Small intestine (tissue), 7 donors: ENCODE measurements around the gene NRM. TPM values are rescaled to one million over a fixed set of nuclear protein-coding genes. Genes with fewer than 3 reads are reported as not detected.

Source experiments
- DNase-seq, 2 donors: peaks; one replicate each; pipeline versions ENCODE4 v3.0.0 to v3.0.0-alpha.2; 2013
- FAIRE-seq: peaks from 2 replicates; lab custom pipeline; 2012; peaks lifted over from hg19 to GRCh38; lab: Jason Lieb, UNC
- H3K27ac ChIP-seq, 3 donors: one replicate each; pipeline ENCODE4 v1.5.1; 2013; ENCODE audit warnings: low read length in 2 of 3, mild to moderate bottlenecking in 2 of 3, control low read depth in 1 of 3, inconsistent platforms in 1 of 3, low read depth in 1 of 3, moderate library complexity in 1 of 3
- H3K27me3 ChIP-seq, 3 donors: one replicate each; pipeline ENCODE4 v1.6.1; 2013; ENCODE audit warnings: low read length in 3 of 3, inconsistent platforms in 1 of 3; ENCODE audit not compliant: control insufficient read depth in 3 of 3, insufficient read depth in 3 of 3
- H3K36me3 ChIP-seq, 3 donors: one replicate each; pipeline ENCODE4 v1.6.1; 2013; ENCODE audit warnings: low read length in 3 of 3, inconsistent platforms in 1 of 3, low read depth in 1 of 3, mild to moderate bottlenecking in 1 of 3, moderate library complexity in 1 of 3; ENCODE audit not compliant: control insufficient read depth in 3 of 3, insufficient read depth in 2 of 3
- H3K4me1 ChIP-seq, 3 donors: one replicate each; pipeline ENCODE4 v1.6.1; 2013; ENCODE audit warnings: low read length in 2 of 3, inconsistent platforms in 1 of 3, low read depth in 1 of 3, mild to moderate bottlenecking in 1 of 3, moderate library complexity in 1 of 3; ENCODE audit not compliant: control insufficient read depth in 3 of 3, insufficient read depth in 2 of 3
- H3K4me3 ChIP-seq, 3 donors: one replicate each; pipeline ENCODE4 v1.5.1; 2013; ENCODE audit warnings: low read length in 3 of 3, control low read depth in 1 of 3, inconsistent platforms in 1 of 3, low read depth in 1 of 3, mild to moderate bottlenecking in 1 of 3, moderate library complexity in 1 of 3
- H3K9me3 ChIP-seq, 2 donors: one replicate each; pipeline ENCODE4 v1.6.1; 2013; ENCODE audit warnings: low read depth in 1 of 2, low read length in 1 of 2; ENCODE audit not compliant: control insufficient read depth in 2 of 2, insufficient read depth in 1 of 2
- WGBS, 3 donors: extraction: QIAGEN DNeasy Blood & Tissue Kit; methylation state at CpG; one replicate each; pipeline ENCODE4 v1.1.7; 2013; 5-methylcytosine and 5-hydroxymethylcytosine counted together
- polyA plus RNA-seq, 4 donors: library from polyadenylated mRNA; stranded (reverse) in 3 of 4; unstranded in 1 of 4; fragments of 200-250 nt in 3 of 4; fragments of 120-200 nt in 1 of 4; gene quantifications; one replicate each; pipeline versions ENCODE4 v1.2.1 to v1.2.3, GENCODE V29; 2013
- donor health status: healthy with polysubstance abuse.
- donor health status: control.
- donor health status: control.
- donor health status: Bipolar disorder and iron deficiency.
- donor health status: healthy.

NRM gene
- polyA plus RNA-seq, 4 donors: 1.1 to 14.2 (median 8.0) TPM

GRCh38 chr6:30717129-30717844, 26.5 kb upstream of the NRM start, which contains the start of gene MDC1:
Gene MDC1, minus strand, starts transcription at chr6:30717281. Its CDS starts 2,106 bp downstream, at chr6:30715175.
- Histone ChIP-seq H3K9me3 (no peaks in the 10 kb centered on the region), H3K27ac (peak within 1 kb of the TSS; percentile 90 to 93 (median 91)), H3K36me3 (peaks cover 2 to 21% (median 5%) of the 10 kb centered on the region in 3 donors), H3K4me3 (peak within 1 kb of the TSS; percentile 39 to 71 (median 67)), H3K27me3 (no peaks in the 10 kb centered on the region), H3K4me1 (peaks cover 0 to 8% (median 0%) of the 10 kb centered on the region in 3 donors)
- FAIRE-seq: peak; percentile 15
- peak; percentile 99 to 100 for DNase-seq
- WGBS, 3 donors: 0 to 1% (median 0%) methylated on average over 44 to 48 of the region's 48 CpGs

GRCh38 chr6:30716879-30717128, 26.0 kb upstream of the NRM start:
- no peak for FAIRE-seq
- peaks cover 0 to 8% (median 0%) of the 10 kb centered on the region in 3 donors for H3K4me1 ChIP-seq

GRCh38 chr6:30714263-30714662, 23.5 kb upstream of the NRM start:
- 93 to 100% (median 100%) methylated on average over 1 of the region's 1 CpG for WGBS, 3 donors
- H3K4me1 ChIP-seq: peaks cover 0 to 4% (median 0%) of the 10 kb centered on the region in 3 donors
- peaks cover 2 to 34% (median 7%) of the 10 kb centered on the region in 3 donors for H3K36me3 ChIP-seq
- no peak overlapping the region for H3K4me3 ChIP-seq
- no peaks in the 10 kb centered on the region for H3K27me3 ChIP-seq
- FAIRE-seq (no peak), DNase-seq (no peak)
- no peak overlapping the region for H3K27ac ChIP-seq
- no peaks in the 10 kb centered on the region for H3K9me3 ChIP-seq

More at GRCh38 chr6:30716879-30717128, 26.0 kb upstream of the NRM start:
- peaks cover 2 to 23% (median 5%) of the 10 kb centered on the region in 3 donors for H3K36me3 ChIP-seq
- 0 to 5% (median 2%) methylated on average over 8 of the region's 8 CpGs for WGBS, 3 donors
- no peaks in the 10 kb centered on the region for H3K27me3 ChIP-seq
- no peak for DNase-seq
- peak overlapping the region; percentile 74 to 93 (median 91) for H3K27ac ChIP-seq
- H3K4me3 ChIP-seq: peak overlapping the region; percentile 39 to 71 (median 67)
- no peaks in the 10 kb centered on the region for H3K9me3 ChIP-seq

- H3K27ac ChIP-seq: no peak overlapping the region
- H3K36me3 ChIP-seq: peaks cover 2 to 39% (median 7%) of the 10 kb centered on the region in 3 donors
- DNase-seq (no peak), FAIRE-seq (no peak)
- peaks cover 0 to 2% (median 0%) of the 10 kb centered on the region in 3 donors for H3K4me1 ChIP-seq
- no peak overlapping the region for H3K4me3 ChIP-seq
- H3K9me3 ChIP-seq: no peaks in the 10 kb centered on the region
- H3K27me3 ChIP-seq: no peaks in the 10 kb centered on the region
- 84 to 87% (median 86%) methylated on average over 7 of the region's 7 CpGs for WGBS, 3 donors
Measured at GRCh38 chr6:30712441-30712945, 21.7 kb upstream of the NRM start.

- FAIRE-seq (no peak), DNase-seq (no peak)
- Histone ChIP-seq H3K36me3 (peaks cover 2 to 42% (median 7%) of the 10 kb centered on the region in 3 donors), H3K4me1 (peaks cover 0 to 2% (median 0%) of the 10 kb centered on the region in 3 donors), H3K9me3 (no peaks in the 10 kb centered on the region), H3K4me3 (no peak overlapping the region), H3K27me3 (no peaks in the 10 kb centered on the region), H3K27ac (no peak overlapping the region)
- WGBS, 3 donors: 77 to 94% (median 93%) methylated on average over 1 of the region's 1 CpG
Measured at GRCh38 chr6:30711758-30712380, 21.1 kb upstream of the NRM start.

- Histone ChIP-seq H3K9me3 (no peaks in the 10 kb centered on the region), H3K36me3 (peaks cover 2 to 60% (median 7%) of the 10 kb centered on the region in 3 donors), H3K27ac (no peak overlapping the region), H3K4me3 (no peak overlapping the region), H3K4me1 (no peaks in the 10 kb centered on the region), H3K27me3 (no peaks in the 10 kb centered on the region)
- FAIRE-seq (no peak), DNase-seq (no peak)
- 95 to 100% (median 99%) methylated on average over 2 of the region's 2 CpGs for WGBS, 3 donors
Measured at GRCh38 chr6:30709101-30709868, 18.5 kb upstream of the NRM start.

GRCh38 chr6:30707281-30707850, 16.6 kb upstream of the NRM start:
- Histone ChIP-seq H3K36me3 (peaks cover 0 to 65% (median 2%) of the 10 kb centered on the region in 3 donors), H3K4me1 (no peaks in the 10 kb centered on the region), H3K27ac (no peak overlapping the region), H3K4me3 (no peak overlapping the region), H3K27me3 (no peaks in the 10 kb centered on the region), H3K9me3 (no peaks in the 10 kb centered on the region)
- DNase-seq (peak; percentile 49 to 56), FAIRE-seq (no peak)
- 45 to 71% (median 70%) methylated on average over 6 of the region's 6 CpGs for WGBS, 3 donors

GRCh38 chr6:30705620-30706019, 14.8 kb upstream of the NRM start:
- peaks cover 0 to 53% (median 0%) of the 10 kb centered on the region in 3 donors for H3K36me3 ChIP-seq
- no peaks in the 10 kb centered on the region for H3K9me3 ChIP-seq
- H3K4me1 ChIP-seq: no peaks in the 10 kb centered on the region
- FAIRE-seq (no peak), DNase-seq (no peak)
- H3K4me3 ChIP-seq: no peak overlapping the region
- no peak overlapping the region for H3K27ac ChIP-seq
- H3K27me3 ChIP-seq: no peaks in the 10 kb centered on the region
- WGBS, 3 donors: 94 to 95% (median 95%) methylated on average over 4 of the region's 4 CpGs
